Measurements from ENCODE around the gene CDC7.

The CDC7 gene

DNA sequence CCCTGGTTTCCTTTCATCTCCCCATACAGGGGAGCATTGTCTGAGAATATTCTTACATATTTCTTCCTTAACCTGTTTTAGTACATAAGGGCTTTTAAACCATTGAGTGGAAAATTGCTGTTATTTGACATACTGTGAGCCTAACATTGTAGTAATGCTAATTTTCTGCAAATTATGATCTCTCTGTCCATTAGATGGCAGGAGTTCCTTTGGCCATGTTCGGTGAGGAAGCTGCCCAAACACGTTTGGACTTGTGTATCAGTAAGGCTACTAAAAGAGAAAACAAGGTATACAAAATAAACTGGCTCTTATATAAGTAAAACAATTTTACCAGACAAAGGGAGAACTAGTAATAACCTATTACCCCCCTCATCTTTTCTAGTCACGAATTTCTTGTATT lies 29.2 kb downstream of the CDC7 start (continued):
- TF ChIP-seq, protein P1, sequence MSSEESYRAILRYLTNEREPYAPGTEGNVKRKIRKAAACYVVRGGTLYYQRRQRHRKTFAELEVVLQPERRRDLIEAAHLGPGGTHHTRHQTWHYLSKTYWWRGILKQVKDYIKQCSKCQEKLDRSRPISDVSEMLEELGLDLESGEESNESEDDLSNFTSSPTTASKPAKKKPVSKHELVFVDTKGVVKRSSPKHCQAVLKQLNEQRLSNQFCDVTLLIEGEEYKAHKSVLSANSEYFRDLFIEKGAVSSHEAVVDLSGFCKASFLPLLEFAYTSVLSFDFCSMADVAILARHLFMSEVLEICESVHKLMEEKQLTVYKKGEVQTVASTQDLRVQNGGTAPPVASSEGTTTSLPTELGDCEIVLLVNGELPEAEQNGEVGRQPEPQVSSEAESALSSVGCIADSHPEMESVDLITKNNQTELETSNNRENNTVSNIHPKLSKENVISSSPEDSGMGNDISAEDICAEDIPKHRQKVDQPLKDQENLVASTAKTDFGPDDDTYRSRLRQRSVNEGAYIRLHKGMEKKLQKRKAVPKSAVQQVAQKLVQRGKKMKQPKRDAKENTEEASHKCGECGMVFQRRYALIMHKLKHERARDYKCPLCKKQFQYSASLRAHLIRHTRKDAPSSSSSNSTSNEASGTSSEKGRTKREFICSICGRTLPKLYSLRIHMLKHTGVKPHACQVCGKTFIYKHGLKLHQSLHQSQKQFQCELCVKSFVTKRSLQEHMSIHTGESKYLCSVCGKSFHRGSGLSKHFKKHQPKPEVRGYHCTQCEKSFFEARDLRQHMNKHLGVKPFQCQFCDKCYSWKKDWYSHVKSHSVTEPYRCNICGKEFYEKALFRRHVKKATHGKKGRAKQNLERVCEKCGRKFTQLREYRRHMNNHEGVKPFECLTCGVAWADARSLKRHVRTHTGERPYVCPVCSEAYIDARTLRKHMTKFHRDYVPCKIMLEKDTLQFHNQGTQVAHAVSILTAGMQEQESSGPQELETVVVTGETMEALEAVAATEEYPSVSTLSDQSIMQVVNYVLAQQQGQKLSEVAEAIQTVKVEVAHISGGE (tag by site-specific recombination; conservative IDR thresholded peaks at IDR 0.05; ENCODE audit: low read depth), result no peak
- TF ChIP-seq ZNF707 (tag by site-specific recombination; IDR thresholded peaks at IDR 0.05) (no peak), ZNF157 (tag by site-specific recombination; IDR thresholded peaks at IDR 0.05) (no peak), ZBTB17 (tag by site-specific recombination; IDR thresholded peaks at IDR 0.05) (no peak)

DNA sequence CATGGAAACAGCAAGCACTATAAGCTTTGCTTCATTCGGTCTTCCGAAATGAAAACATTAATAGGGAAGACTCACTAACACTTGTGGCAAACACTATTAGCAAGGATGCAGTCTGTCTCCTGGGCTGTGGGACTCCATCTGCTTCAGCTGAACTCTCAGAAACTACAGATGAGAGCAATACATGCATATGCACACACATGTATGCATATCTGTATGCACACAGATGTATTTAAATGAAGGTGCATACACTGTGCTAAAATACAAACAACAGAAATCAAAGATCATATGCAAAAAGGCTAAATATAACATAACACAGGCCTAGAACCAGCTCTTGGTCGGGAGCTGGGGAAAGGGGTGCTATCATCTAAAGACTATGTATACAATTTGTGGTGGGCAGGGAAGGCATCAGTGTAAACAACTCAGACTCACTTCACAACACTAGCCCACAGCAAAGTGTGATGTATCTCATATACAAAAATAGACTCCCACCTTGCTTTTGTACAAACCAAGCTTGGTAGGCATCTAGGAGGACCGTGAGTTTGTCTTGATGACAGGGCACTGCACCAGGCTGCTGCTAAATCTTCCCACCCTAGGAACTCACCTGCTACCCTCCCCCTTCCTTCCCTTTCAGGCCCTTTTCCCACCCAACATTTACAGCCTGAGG lies 32.8 kb downstream of the CDC7 start:
- TF ChIP-seq ZNF76 (tag by site-specific recombination; IDR thresholded peaks at IDR 0.05; ENCODE audit: borderline replicate concordance, low read depth) (no peak), ZNF670 (tag by site-specific recombination; IDR thresholded peaks at IDR 0.05; ENCODE audit: low read depth) (no peak), ZNF221 (tag by site-specific recombination; IDR thresholded peaks at IDR 0.05; ENCODE audit: borderline replicate concordance) (no peak), TRIM28 (IDR thresholded peaks at IDR 0.05; ENCODE audit: borderline replicate concordance, low read length) (no peak), ZNF341 (tag by site-specific recombination; IDR thresholded peaks at IDR 0.05; ENCODE audit: low read depth) (no peak)
- TF ChIP-seq, protein P2, sequence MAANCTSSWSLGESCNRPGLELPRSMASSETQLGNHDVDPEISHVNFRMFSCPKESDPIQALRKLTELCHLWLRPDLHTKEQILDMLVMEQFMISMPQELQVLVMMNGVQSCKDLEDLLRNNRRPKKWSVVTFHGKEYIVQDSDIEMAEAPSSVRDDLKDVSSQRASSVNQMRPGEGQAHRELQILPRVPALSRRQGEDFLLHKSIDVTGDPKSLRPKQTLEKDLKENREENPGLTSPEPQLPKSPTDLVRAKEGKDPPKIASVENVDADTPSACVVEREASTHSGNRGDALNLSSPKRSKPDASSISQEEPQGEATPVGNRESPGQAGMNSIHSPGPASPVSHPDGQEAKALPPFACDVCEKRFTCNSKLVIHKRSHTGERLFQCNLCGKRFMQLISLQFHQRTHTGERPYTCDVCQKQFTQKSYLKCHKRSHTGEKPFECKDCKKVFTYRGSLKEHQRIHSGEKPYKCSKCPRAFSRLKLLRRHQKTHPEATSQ (tag by site-specific recombination; IDR thresholded peaks at IDR 0.05), result no peak
- TF ChIP-seq, protein P3, sequence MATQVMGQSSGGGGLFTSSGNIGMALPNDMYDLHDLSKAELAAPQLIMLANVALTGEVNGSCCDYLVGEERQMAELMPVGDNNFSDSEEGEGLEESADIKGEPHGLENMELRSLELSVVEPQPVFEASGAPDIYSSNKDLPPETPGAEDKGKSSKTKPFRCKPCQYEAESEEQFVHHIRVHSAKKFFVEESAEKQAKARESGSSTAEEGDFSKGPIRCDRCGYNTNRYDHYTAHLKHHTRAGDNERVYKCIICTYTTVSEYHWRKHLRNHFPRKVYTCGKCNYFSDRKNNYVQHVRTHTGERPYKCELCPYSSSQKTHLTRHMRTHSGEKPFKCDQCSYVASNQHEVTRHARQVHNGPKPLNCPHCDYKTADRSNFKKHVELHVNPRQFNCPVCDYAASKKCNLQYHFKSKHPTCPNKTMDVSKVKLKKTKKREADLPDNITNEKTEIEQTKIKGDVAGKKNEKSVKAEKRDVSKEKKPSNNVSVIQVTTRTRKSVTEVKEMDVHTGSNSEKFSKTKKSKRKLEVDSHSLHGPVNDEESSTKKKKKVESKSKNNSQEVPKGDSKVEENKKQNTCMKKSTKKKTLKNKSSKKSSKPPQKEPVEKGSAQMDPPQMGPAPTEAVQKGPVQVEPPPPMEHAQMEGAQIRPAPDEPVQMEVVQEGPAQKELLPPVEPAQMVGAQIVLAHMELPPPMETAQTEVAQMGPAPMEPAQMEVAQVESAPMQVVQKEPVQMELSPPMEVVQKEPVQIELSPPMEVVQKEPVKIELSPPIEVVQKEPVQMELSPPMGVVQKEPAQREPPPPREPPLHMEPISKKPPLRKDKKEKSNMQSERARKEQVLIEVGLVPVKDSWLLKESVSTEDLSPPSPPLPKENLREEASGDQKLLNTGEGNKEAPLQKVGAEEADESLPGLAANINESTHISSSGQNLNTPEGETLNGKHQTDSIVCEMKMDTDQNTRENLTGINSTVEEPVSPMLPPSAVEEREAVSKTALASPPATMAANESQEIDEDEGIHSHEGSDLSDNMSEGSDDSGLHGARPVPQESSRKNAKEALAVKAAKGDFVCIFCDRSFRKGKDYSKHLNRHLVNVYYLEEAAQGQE (tag by site-specific recombination; IDR thresholded peaks at IDR 0.05), result no peak
- Histone ChIP-seq H3K36me3 (ENCODE audit: control insufficient read depth in 2 of 2, insufficient read depth in 1 of 2, low read length in 2 of 2) (no peaks in the 10 kb centered on the region), H3K4me1 (ENCODE audit: control insufficient read depth, insufficient read depth, low read length) (no peaks in the 10 kb centered on the region), H3K4me3 (ENCODE audit: low read depth, low read length) (no peak overlapping the region), H3K27ac (ENCODE audit: extremely low read depth, low read depth, low read length) (no peak overlapping the region), H3K9me3 (ENCODE audit: control insufficient read depth, insufficient read depth, low read depth, low read length) (no peaks in the 10 kb centered on the region)
- ChIA-PET POLR2A (no interaction called here), CTCF (interaction anchor here (0.7 kb wide), 2 partner anchors 21 to 758 kb away, joined by 3 to 4 read pairs; no protein-coding TSS in a partner anchor)

DNA sequence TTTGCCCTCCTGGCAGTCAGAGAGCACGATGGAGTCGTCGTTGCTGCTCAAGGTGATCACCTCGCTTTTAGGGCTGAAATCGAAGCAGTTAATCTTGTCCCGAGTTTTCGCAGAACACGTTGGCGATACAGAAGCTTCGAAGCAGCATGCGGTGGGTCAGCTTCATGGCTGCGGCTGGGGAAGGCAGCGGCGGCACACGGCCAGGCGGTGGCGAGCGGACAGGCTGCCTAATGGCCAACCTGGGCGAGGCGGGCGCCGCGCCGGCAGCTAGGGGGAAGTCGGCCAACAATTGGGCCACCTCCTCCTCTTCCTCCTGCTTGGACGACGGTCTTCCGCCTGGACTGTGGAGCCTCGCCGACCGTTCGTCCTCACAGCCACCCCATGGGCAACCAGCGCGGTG lies 34.8 kb downstream of the CDC7 start:
- ChIA-PET POLR2A (no interaction called here), CTCF (interaction anchor here (0.7 kb wide), 1 partner anchor 84 kb away, joined by 4 read pairs; no protein-coding TSS in a partner anchor)
- Histone ChIP-seq H3K9me3 (ENCODE audit: control insufficient read depth, insufficient read depth, low read depth, low read length) (no peaks in the 10 kb centered on the region), H3K4me1 (ENCODE audit: control insufficient read depth, insufficient read depth, low read length) (no peaks in the 10 kb centered on the region), H3K27ac (ENCODE audit: extremely low read depth, low read depth, low read length) (no peak overlapping the region), H3K4me3 (ENCODE audit: low read depth, low read length) (no peak overlapping the region), H3K36me3 (ENCODE audit: control insufficient read depth in 2 of 2, insufficient read depth in 1 of 2, low read length in 2 of 2) (no peaks in the 10 kb centered on the region)
- no peak for TF ChIP-seq SP2 (tag by site-specific recombination; IDR thresholded peaks at IDR 0.05)
- no peak for TF ChIP-seq ZNF558 (tag by site-specific recombination; IDR thresholded peaks at IDR 0.05)
- no peak for TF ChIP-seq MYNN (tag by site-specific recombination; IDR thresholded peaks at IDR 0.05; ENCODE audit: borderline replicate concordance)
- TF ChIP-seq, protein P4, sequence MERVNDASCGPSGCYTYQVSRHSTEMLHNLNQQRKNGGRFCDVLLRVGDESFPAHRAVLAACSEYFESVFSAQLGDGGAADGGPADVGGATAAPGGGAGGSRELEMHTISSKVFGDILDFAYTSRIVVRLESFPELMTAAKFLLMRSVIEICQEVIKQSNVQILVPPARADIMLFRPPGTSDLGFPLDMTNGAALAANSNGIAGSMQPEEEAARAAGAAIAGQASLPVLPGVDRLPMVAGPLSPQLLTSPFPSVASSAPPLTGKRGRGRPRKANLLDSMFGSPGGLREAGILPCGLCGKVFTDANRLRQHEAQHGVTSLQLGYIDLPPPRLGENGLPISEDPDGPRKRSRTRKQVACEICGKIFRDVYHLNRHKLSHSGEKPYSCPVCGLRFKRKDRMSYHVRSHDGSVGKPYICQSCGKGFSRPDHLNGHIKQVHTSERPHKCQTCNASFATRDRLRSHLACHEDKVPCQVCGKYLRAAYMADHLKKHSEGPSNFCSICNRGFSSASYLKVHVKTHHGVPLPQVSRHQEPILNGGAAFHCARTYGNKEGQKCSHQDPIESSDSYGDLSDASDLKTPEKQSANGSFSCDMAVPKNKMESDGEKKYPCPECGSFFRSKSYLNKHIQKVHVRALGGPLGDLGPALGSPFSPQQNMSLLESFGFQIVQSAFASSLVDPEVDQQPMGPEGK (tag by site-specific recombination; IDR thresholded peaks at IDR 0.05), result no peak
- no peak for TF ChIP-seq ZNF223 (tag by site-specific recombination; IDR thresholded peaks at IDR 0.05)
- no peak for TF ChIP-seq ZEB2 (tag by site-specific recombination; IDR thresholded peaks at IDR 0.05)

Measured in HEK293 (cell line).